HS-27A (cell line): ENCODE data around the gene POMC.
"Not testable (repeated sequence)": the region's sequence is repeated elsewhere in the genome, so short reads cannot be mapped to it uniquely, and the experiment has no call there.

Source experiments
- DNase-seq: peaks from one replicate; pipeline ENCODE4 v3.0.0-alpha.2; 2012; ENCODE audit warnings: low read depth, missing footprints

POMC gene

DNA sequence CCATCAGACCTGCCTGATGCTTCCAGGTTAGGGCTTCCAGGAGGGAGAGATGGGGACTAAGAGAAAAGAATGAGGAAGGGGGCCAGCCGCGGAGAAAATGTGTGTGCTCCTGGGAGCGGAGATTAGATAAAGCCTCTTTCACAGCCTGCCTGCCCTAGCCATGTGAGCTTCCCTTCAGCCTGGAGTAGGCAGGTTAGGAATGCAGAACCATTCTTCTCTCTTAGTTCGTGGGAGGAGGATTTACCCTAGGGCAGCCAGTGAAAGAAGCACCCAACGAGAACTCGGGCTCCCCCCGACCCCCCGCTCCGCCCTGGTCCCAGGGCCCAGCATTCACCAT is 36.1 kb downstream of the POMC start:
- DNase-seq: no peak

DNA sequence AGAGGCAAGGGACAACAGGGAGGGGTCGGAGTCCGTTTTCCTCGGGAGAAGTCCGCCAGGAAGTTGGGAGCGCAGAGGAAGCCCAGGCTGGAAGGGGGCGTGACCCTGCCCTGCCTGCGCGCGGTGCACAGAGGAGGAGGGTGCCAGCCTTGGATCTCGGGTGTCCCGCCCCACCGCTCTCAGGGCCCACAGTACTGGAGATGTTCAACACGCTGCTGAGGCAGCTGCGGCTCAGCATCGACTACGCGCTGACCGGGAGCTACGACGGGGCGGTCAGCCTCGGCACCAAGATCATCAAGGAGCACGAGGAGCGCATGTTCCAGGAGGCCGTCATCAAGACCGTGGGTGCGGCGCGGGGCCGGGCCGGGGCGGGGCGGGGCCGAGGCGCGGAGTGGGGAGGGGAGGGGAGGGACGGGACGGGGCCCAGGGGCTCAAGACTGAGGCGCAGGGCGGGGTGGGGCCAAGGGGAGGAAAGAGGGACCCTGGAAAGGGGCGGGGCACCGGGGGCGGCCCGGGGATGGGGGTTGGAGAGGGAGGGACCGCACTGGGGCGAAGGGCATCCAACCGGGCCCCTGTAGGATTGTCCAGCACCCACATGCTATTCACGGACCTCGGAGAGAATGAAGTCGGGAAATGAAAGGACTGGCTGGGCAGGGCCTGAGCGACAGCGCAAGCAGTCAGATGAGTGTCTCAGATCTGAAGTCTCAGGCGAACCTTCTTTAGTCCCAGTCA is 36.6 kb downstream of the POMC start:
- DNase-seq: no peak

- no peak for DNase-seq
These were observed 37.2 kb downstream of the POMC start for GRCh38 chr2:25131253-25131566.

DNA sequence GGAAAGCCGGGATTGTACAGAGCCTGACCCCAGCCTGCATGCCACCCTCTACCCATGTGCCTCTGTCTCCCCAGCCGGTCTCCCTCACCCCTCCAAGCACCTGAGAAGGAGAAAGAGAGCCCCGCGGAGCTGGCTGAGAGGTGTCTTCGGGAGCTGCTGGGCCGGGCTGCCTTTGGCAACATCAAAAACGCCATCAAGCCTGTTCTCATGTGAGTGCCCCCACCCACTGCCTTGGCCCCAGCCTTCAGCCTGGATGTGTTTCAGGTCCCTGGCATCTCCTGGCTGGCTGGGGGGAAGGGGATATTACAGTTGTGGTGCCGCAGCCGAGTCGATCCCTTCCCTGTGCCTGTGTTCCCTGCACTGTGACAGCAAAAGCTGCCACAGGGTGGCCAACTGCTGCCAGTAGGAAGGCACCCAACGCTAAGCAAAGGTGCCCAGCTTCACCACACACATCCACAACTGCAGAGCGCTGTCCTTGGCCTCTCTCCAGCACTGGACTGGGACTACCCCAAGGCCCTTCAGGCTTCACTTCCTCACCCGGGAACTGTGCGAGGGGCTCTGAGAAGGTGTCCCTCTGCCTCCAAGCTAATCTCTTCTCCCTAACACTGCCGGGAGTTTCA is 38.4 kb downstream of the POMC start:
- no peak for DNase-seq

DNA sequence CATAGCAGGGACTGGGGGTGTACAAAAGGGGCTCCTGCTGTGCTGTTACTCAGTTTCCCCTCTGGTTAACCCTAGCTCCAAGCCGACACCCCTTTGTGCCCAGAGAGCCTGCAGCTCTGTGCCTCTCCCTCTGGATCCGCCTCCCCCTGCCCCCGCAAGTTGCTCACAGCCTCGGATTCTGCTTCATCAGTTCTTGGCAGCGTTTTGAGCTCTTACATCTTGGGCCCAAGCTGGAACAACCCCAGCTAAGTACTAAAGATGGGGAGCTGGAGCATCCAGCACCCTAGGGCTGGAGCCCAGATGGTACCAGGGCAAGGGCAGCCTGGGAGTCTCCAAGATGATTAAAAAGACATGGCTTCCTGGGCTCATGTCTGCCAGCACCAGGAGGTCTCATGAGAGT is 40.7 kb downstream of the POMC start:
- no peak for DNase-seq

GRCh38 chr2:25127071-25127470 is 41.3 kb downstream of the POMC start:
- DNase-seq: not testable (repeated sequence)

- DNase-seq: no peak
These were observed 42.4 kb downstream of the POMC start for GRCh38 chr2:25125976-25126375.

DNA sequence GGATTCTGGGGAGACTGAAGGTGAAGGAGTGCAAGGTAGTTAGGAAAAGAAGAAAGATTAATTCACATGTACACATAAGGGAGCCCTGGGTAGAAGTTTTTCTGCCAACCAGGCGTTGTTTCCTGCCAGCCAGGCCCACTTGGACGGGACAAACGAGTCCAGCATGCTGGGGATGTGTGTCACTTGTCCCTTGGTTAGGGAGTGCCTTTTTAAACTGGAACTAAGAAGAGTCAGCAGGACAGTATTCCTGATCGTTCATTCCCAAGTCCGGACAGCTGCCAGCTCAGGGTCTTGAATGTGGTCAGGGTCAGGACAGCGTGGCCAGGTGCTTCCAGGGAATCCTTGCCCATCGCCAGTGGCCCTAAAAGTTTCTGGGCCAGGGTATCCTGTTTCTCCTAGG is 43.2 kb downstream of the POMC start:
- DNase-seq: no peak

DNA sequence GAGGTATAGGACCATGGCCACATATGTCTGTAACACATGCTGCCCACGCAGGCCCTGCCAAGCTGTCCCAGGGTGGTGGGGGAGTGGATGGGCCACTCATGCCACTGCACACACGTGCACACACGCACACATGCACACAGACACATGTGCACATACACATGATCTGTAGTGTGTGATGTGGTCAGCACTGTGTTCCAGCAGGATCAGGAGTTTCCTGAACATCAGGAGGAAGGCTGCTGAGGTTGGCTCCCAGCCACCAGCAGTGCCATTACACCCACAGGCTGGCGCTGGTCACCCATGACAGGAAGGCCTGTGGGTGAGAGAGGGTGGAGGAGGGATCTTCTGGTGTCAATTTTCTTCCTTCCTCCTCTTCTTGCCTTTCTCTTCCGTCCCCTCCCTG is 44.7 kb downstream of the POMC start:
- DNase-seq: no peak

DNA sequence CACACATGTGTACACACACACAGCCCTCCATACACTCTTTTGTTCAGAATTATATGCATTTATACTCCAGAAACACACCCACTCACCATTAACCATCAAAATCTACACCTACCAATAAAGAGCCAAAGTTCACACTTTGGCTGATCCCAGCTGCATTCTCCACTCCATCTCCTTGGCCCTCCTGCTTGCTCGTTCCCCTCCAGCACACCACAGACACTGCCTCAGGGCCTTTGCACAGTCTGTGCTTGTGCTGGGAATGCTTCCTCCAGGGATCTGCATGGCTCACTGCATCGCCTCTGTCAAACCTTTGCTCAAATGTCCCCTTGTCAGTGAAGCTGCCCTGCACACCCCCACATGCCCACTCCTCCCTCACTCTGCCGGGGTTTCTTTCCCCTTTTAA is 46.0 kb downstream of the POMC start:
- DNase-seq: no peak

DNA sequence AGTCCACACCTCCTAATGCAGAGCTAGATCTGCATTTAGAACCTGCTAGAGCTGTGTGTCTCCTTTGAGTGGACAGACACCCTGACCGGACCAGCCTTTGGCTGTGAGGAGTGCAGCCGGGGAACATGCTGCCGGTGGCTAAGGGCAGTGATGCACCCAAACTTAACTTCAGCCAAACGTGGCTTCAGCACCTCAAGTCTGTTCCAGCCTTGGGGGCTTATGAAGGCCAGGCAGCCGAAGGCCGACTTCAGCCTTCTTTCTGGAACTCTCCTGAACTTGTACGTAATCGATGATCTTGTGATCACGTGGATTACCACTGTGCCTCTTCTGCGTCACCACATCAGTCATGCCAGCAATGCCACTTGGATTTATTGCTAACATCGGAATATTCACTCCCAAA is 49.1 kb downstream of the POMC start:
- no peak for DNase-seq

DNA sequence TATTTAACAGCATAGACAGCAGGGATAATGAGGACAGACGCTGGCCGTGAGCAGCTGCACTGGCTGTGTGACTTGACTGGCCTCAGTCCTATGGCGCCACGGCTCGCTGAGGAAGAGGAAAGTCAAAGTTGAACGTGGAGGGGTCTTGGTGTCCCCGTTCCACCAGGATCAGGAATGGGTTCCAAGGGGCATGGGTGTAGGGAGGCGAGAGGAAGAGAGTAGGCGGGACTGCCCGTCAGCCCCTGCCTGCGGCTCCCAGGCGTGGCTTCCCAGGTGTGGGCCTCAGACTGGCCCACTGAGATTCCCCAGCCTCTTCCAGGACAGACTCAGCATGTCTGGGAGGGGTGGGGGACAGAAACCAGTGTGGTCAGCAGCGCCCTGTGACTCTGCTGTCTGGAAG is 51.4 kb downstream of the POMC start:
- DNase-seq: no peak

GRCh38 chr2:25115902-25116301 is 52.5 kb downstream of the POMC start:
- DNase-seq: no peak

- no peak for DNase-seq
These were observed 53.0 kb downstream of the POMC start for GRCh38 chr2:25115249-25115883.

- no peak for DNase-seq
These were observed 56.3 kb downstream of the POMC start for GRCh38 chr2:25112113-25112512.
